Measurements from ENCODE around the gene CCDC142.

The CCDC142 gene, protein sequence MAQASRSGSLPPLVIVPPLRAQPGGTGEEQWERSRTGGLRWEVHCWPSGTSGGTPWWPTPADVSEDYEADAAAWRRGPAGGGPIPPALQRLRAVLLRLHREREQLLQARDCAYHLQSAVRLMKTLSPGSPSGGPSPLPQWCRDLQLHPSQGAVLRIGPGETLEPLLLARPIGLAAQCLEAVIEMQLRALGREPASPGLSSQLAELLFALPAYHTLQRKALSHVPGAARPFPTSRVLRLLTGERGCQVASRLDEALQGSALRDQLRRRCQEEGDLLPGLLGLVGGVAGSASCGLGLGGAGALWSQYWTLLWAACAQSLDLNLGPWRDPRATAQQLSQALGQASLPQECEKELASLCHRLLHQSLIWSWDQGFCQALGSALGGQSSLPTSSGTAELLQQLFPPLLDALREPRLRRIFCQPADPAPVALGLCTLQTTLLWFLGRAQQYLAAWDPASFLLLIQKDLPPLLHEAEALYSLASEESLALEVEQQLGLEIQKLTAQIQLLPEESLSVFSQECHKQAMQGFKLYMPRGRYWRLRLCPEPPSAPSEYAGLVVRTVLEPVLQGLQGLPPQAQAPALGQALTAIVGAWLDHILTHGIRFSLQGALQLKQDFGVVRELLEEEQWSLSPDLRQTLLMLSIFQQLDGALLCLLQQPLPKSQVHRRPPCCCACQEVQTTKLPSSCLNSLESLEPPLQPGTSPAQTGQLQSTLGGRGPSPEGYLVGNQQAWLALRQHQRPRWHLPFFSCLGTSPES

DNA sequence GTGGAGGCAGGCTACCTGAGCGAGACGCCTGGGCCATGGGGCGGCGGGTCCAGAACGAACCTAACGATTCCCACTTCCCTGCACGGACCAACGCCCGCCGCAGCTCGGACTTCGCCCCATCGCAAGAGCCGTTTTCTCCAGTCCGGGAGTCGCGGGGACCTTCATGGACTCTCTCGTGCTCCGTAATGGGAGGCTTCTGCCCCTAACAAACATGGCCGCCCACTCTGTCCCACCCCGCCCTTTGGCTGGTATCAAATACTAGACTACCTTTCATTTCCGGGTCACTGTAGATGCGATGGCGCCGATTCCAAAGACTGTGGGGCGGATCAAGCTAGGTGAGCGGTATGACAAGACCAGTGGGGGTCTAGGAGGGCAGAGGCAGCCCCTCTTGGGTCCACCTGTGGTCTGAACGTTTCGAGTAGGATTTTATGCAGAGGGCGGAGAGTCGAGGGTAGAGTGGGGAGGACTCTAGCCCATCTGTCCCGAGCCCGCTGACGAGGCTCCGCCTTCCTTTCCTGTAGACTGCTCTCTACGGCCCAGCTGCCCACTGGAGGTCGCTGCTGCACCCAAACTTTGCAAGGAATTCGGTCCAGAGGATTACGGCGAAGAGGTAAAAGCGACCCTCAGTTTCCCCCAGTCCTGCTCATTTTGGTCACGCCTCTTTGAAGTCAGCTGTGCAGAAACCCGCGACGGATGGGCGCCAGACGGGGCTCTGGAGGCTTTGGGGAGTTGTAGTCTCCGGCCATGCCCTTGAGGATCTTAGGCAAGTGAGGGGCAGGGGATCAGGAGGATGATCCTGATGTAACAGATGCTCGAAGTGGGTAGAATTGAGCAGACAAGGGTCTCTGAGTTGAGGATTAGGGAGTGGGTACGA, at the start of gene CCDC142, which contains the start of gene TTC31:
TSS of gene CCDC142 (minus strand) at position 198 of the 874 bp plus-strand sequence. CDS start at position 37, 161 bp downstream.
TSS of gene TTC31 (plus strand) at position 281 of the 874 bp plus-strand sequence. CDS start at position 296, 15 bp downstream.
- DNase-seq = peak; percentile 94 to 95

DNA sequence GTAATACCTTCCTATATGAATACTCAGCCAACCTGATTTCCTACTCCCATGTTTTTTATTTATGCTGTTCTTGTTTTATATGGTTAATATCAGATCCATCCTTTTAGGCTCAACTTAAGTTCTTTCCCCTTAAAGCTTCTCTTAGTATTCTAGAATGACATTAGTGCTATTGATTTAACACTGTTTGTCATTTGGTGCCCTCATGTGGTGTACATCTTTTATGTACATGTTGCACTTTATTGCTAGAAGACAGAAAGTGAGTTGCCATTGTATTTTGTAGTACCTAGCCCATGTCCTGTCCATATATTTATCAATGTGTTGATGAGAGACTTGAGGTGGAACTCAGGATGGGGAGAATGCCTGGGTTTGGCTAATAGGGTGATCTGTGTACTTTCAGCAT, 49.4 kb upstream of the CCDC142 start:
- peak in 1 of 2 donors; percentile 68 for DNase-seq

DNA sequence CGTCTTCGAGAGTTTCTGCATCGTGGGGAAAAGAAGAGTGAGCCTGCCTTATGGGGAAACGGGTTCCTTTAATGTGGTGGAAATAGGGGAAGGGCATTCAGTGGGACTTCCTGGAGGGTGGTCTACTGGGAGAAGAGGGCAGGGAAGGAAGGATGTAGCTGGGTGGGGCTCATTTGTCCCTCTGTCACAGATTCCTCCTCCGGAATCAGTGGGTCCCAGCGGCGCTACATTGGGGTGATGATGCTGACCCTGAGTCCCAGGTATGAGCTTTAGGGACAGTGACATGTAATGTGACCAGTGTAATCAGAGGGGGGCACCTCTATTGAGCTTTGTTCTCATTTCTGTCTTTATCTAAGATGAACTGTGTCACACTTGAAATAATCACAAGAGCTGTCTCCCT, 48.9 kb upstream of the CCDC142 start:
- no peak for DNase-seq

DNA sequence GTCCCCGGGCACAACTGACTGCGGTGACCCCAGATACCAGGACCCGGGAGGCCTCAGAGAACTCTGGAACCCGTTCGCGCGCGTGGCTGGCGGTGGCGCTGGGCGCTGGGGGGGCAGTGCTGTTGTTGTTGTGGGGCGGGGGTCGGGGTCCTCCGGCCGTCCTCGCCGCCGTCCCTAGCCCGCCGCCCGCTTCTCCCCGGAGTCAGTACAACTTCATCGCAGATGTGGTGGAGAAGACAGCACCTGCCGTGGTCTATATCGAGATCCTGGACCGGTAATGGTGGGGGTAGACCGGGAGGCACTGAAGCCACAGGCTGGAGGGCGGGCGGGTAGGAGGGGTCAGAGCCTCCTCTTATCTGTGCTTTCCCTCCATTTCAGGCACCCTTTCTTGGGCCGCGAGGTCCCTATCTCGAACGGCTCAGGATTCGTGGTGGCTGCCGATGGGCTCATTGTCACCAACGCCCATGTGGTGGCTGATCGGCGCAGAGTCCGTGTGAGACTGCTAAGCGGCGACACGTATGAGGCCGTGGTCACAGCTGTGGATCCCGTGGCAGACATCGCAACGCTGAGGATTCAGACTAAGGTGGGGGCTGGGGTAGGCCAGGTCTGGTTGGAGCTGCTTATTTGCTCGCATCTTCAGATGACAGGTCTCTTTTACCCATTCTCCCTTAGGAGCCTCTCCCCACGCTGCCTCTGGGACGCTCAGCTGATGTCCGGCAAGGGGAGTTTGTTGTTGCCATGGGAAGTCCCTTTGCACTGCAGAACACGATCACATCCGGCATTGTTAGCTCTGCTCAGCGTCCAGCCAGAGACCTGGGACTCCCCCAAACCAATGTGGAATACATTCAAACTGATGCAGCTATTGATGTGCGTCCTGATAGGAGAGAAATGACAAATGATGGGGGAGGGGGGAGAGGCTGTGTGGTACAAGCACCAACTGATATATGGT, 47.7 kb upstream of the CCDC142 start:
- peak; percentile 54 to 64 for DNase-seq

DNA sequence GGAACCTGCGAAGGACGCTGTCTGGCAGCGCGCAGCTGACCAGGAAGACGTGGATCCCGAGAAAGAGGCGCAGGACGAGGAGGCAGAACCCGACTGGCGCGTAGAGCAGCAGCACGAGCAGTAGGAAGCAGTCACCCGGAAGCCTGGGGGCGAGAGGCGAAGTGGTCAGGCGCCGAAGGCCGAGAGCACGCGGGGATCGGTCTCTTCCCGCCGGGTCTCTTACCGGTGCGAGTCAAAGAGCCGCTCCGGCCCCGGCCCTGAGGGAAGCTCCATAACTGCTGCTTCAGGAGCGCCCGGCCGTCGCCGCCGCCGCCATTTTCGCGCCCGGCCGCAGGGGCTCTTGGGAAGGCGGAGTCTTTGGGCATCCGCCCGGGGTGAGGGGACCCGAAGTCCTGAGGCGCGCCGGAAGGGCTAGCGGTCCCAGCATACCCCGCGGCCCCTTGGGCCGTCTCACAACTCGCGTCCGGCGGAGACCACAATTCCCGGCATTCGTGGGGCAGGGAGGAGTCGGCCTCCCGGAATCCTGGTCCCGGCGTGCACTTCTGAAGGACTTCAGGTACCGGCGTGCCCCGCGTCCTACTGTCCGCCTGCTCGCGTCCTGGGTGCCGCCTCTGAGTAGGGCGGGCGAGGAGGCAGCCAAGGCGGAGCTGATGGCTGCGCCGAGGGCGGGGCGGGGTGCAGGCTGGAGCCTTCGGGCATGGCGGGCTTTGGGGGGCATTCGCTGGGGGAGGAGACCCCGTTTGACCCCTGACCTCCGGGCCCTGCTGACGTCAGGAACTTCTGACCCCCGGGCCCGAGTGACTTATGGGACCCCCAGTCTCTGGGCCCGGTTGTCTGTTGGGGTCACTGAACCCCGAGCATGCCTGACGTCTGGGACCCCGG, 46.8 kb upstream of the CCDC142 start, which contains the start of the genes AUP1 and HTRA2:
TSS of gene AUP1 (minus strand) at position 350 of the 882 bp plus-strand sequence. CDS start at position 273, 77 bp downstream.
TSS of gene HTRA2 (plus strand) at position 577 of the 882 bp plus-strand sequence. CDS start at position 651, 74 bp downstream.
- DNase-seq = peak; percentile 91 to 94

DNA sequence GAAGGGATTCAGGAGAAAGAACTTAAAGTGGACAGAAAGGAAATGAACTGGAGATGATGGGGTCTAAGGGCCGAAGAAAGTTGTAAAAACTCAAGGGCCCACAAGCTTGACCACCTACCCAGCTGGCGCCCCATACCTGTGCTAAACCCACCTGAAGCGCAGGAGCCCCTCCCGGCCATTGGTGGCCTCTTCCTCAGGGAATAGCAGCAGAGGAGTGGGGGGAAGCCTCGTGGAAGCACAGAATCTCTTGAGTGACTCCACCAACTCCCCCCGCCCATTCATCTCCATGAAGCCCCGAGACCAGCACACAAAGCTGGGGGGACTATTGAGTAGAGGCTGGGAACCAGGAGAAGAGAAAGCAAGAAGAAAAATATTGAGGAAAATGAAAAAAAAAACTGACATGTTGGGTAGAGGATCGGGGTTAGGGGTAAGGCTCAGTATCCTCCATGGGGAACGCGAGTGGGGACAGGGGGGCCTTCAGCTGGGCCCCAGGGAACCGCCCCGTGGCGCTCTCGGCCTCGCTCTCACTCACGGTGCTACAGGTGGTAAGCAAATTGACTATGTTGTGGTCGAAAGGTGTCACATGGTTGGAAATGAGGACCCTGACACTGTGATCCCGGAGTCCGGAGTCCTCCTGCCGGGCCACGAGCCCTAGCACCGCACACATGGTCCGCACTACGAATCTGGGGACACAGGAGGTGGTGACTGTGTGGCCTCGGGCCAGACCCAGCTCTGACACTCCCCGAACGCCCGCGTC, 46.0 kb upstream of the CCDC142 start:
- DNase-seq = peak in 1 of 2 donors; percentile 38

DNA sequence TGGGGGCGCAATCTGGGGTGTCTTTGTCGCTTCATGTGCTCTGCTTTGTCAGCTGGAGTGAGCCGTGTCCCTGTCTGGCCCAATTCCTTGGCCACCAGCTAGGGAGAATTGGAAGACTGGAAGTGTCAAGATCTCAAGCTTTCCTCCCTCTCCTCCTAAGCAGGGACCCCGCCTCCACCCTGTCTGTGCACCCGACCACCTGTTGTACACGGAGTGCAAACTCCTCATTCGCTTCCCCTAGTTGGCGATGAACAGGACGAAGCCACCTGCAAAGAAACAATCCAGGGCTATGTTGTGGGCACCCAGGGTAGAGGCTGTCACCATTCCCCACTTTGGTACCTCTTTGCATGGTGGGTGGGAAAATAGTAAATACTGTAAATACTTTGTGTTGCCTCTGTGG, 44.9 kb upstream of the CCDC142 start:
- no peak for DNase-seq

DNA sequence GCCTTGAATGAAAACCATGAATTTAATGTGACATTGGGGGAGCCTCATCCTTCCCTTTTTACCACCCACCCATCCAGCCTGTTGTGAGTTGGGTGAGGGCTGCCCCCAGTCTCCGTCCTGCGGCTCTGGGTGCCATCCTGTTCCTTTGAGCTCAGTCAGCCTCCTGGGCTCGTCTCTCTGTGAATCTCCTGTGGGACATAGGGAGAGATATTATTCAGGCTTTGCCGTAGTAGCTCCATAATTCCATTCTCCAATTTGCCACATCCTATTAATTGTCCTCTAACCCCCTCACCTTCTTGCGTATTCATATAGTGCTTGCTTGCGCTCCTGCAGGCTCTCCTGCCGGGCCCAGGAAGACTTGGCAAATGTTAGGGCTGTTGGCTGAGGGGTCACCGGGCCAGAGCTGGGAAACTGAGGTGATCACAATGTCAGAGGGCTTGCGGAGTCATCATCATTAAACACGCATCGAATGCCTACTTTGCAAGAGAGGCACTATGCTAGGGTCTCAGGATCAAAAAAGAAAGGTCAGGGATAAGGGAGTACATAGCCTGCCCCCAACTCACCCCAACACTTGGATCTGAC, 43.9 kb upstream of the CCDC142 start:
- no peak for DNase-seq

DNA sequence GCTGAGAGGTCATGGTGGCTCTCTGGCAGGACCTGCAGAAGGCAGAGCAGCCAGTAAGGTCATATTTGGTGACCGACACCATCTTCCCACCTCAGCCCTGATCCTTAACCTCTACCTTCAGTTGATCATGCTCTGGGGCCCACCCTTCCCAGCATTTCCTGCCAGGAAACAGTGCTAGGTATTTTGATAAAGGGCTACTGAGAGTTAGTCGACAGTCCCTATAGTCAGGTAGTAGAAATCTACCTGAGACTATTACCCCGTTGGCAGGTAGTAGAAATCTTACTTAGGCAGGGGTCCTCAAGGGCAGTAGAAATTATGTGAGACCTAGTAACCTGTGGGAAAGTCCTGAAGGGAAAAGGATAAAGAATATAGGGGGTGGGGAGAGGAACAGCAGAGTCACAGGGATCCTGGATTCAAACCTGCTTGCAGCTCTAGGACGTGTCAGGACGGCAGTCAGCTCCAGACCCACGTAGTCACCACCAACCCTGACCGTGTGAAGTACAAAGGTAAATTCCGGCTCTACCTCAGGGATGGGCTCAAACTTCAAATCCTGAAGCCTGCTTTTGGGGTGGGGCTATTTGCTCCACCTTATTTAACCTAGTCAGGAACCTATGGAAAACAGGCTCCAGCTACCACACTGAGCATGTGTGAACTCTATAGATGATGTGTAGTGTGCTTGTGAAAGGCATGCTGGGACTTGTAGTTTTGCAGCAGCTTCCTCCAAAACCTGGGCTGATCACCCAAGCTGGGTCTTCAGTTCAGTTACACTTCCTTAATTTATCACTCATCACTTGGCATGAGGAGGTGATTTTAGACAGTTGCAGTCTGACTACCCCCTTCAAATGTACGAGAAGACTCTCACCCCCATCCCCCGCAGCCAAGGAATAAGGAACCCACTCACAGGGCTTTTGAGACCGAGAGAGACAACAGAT, 43.2 kb upstream of the CCDC142 start, which contains the start of gene DQX1:
TSS of gene DQX1 (minus strand) at position 515 of the 932 bp plus-strand sequence. CDS start at position 13, 502 bp downstream.
- peak; percentile 54 to 63 for DNase-seq

DNA sequence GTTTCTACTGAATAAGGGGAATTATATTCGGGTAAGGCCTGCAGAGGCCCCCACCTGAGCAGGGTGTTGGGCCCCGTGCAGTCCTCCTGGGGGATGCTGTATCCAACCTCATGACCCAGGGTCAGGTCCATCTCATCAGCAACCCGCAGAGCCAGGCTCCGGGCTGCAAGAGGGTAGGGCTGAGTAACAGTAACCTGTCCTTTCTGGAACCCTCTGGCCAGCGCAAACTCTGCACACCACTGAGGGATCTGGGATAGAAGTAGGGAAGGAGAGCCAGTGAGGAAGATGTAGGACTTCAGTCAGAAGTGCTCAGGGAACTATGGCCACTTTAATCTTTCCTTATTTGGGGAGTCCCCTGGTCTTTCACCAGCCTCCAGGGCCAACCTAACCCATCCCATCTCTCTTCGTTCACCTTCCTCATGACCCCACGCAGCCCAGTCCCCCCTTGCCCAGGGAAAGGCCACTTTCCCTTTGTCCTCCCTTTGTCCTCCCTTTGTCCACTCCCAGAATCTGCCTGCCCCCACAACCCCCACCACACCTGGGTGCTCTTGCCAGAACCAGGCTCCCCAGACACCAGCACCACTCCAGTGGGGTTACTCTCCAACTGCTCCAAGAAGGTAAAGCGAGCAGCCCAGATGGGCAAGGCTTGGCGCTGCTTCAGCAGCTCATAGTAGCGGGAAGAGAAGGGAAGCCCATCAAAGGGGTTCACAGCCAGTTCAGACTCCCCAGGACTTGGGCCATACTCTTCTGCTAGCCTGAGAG, 42.3 kb upstream of the CCDC142 start:
- no peak for DNase-seq

DNA sequence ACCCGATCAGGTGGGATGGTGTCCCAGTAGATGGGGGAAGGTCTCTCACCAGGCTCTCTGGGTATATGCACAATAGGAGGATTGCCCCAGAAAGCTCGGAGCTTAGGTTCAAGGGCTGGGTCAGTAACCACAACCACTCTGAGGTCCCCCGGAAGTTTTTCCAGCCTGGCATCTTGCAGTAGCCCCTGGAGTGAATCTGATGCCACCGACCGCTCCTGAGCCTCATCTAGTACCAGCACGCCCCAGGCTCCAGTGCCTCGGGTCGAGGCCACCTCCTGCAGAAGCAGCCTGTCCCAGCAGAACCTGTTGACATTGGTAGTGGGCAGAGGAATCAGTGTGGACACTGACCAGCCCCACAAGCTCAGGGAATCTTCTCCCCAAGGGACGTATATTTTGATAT, 41.2 kb upstream of the CCDC142 start:
- no peak for DNase-seq

DNA sequence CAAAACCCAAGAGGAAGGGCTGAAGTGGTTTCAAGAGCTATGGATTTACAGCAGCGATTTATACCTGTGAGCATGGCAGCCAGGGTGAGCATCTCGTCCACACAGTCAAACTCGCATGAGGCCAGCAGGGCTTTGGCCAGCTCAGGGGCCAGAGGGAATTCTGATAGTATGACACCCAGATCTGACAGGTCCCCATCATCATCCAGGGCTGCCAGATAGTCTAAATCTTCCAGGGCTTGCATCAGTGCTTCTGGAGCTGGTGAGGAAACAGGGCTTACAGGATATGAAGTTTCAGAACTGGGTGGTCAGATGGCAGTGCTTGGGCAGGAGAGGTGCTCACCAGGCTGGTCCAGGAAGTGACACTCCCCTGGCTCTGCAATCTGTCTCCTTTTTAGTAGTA, 39.7 kb upstream of the CCDC142 start:
- no peak for DNase-seq

DNA sequence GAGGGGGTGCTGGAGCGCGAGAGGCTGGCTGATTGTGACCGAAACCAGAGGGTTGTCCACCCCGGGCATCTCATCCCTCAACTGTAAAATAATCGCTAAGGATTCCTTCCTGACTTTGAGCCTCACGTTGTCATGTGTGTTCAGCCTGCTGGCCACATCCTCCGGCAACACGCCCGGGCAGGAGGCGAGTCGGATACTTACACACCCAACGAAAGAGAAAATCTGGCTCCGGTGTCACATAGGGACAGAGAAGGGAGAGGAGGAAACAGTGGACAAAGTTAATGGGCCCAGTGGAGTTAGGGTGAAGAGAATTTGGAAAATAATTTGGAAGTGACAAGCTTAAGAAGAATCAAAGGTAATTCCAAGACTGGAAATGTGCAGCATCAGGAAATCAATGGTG, 33.9 kb upstream of the CCDC142 start:
- no peak for DNase-seq

DNA sequence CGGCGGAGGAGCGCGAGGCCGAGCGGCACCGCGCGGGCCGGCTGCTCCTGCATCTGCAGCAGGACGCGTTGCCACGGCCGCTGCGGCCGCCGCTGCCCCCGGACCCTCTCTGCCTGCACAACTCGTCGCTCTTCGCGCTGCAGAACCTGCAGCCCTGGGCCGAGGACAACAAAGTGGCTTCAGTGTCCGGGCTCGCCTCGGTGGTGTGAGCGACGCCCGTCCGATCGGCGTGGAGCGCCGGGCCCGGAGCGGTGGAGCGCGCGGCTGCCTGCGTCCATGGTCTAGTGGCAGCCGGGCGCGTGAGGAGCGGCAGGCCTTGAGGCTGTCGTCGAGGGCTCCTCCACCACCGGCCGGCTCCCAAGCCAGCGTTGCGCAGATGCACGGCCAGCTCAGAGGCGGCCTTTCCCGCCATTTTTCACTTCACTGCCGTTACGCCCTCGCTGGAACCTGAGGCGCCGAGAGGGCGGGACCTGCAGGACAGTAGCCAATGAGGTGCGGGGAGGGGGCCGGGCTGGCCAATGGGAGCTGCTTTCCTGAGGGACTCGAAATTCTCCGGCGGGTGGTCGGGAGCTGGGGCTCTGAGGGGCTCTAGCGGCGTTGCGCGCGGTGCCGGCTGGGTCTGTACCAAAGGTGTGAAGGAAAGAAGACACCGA, 33.3 kb upstream of the CCDC142 start:
- DNase-seq = peak; percentile 77 to 82

DNA sequence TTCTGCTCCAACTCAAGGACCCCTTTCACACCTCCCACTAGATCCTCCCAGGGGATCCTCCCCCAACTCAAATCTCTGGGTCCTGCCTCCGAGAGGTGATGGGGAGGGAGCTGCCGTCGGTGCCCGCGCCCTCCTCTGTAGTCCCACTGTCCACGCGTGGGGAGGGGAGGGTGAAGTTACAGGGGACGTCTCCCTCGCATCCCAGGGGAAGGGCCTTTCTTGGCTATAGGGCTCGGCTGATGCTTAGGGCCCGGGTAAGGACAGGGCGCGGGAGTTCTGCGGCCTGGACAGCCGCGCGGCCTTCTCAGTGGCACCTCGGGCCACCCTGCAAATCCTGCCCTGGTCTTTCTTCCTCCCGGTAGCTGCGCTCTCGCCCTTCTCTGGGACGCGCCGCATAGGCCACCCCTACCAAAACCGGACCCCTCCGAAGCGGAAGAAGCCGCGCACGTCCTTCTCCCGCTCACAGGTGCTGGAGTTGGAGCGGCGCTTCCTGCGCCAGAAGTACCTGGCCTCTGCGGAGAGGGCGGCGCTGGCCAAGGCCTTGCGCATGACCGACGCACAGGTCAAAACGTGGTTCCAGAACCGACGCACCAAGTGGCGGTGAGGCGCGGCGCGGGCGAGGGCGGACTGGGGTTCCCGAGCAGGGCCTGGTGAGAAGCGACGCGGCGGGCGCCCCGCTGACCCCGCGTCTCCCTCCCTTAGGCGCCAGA, 32.6 kb upstream of the CCDC142 start:
- peak in 1 of 2 donors; percentile 12 for DNase-seq
